ENCODE measurements around the gene BNIP5. TPM values are rescaled to one million over a fixed set of nuclear protein-coding genes. Genes with fewer than 3 reads are reported as not detected.

Gene BNIP5
- total RNA-seq, 1 donor from 2014 or later, result not detected

DNA sequence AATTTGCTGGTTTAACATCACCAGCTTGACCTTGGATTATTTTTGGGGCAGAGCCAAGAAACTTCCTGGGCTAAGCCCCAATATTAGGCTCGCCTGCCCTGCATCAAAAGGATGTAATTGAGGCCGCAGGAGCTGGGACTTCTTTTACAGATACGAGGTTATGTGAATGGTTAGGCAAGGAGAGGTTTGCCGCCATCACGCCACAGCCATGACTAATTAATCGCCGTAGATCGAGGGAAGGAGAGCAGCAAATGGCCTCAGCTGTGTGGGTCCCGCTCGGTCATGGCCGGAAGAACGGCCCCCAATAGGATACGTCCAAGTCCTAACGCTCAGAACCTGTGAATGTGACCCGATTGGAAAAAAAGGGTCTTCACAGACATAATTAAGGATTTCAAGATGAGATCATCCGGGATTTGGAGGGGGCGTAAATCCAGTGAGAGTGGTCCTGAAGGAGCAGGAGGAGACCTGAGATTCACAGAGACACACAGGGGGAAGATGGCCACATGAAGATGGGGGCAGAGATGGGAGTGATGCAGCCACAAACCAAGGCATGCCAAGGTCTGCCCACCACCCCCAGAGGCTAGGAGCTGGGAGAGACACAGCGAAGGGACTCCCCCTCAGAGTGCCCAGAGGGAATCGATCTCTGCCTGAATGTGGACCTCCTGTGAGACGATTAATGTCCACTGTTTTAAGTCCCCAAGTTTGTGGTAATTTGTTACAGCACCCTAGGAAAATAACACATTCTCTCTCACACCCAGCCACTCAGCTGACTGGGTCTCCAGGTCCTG, 10.0 kb upstream of the BNIP5 start:
- no peak overlapping the region for H3K4me3 Mint-ChIP-seq (ENCODE audit: unreplicated experiment)
- H3K9me3 Mint-ChIP-seq (ENCODE audit: low read depth), result no peaks in the 10 kb centered on the region
- H3K27me3 Mint-ChIP-seq (ENCODE audit: low read depth), result peaks cover 5% of the 10 kb centered on the region
- DNase-seq (ENCODE audit: low spot score), result no peak
- no peak for TF ChIP-seq CTCF (IDR thresholded peaks at IDR 0.05)
- H3K36me3 Mint-ChIP-seq (ENCODE audit: low read depth), result peaks cover 4% of the 10 kb centered on the region
- no peak overlapping the region for H3K27ac Mint-ChIP-seq (ENCODE audit: unreplicated experiment)
- H3K4me1 Mint-ChIP-seq (ENCODE audit: low read depth), result peaks cover 19% of the 10 kb centered on the region

- TF ChIP-seq CTCF (IDR thresholded peaks at IDR 0.05), result no peak
- no peak overlapping the region for H3K27ac Mint-ChIP-seq (ENCODE audit: unreplicated experiment)
- H3K4me1 Mint-ChIP-seq (ENCODE audit: low read depth), result peaks cover 12% of the 10 kb centered on the region
- H3K4me3 Mint-ChIP-seq (ENCODE audit: unreplicated experiment), result no peak overlapping the region
- H3K36me3 Mint-ChIP-seq (ENCODE audit: low read depth), result peaks cover 4% of the 10 kb centered on the region
- H3K9me3 Mint-ChIP-seq (ENCODE audit: low read depth), result no peaks in the 10 kb centered on the region
- H3K27me3 Mint-ChIP-seq (ENCODE audit: low read depth), result peaks cover 6% of the 10 kb centered on the region
- DNase-seq (ENCODE audit: low spot score), result no peak
Measured at GRCh38 chr6:36345681-36346466, 9.2 kb upstream of the BNIP5 start.

GRCh38 chr6:36343109-36343680, 6.5 kb upstream of the BNIP5 start:
- Mint-ChIP-seq H3K4me3 (ENCODE audit: unreplicated experiment) (no peak overlapping the region), H3K4me1 (ENCODE audit: low read depth) (peaks cover 8% of the 10 kb centered on the region), H3K27me3 (ENCODE audit: low read depth) (peaks cover 24% of the 10 kb centered on the region), H3K9me3 (ENCODE audit: low read depth) (no peaks in the 10 kb centered on the region), H3K36me3 (ENCODE audit: low read depth) (peaks cover 4% of the 10 kb centered on the region), H3K27ac (ENCODE audit: unreplicated experiment) (no peak overlapping the region)
- no peak for TF ChIP-seq CTCF (IDR thresholded peaks at IDR 0.05)
- no peak for DNase-seq (ENCODE audit: low spot score)

DNA sequence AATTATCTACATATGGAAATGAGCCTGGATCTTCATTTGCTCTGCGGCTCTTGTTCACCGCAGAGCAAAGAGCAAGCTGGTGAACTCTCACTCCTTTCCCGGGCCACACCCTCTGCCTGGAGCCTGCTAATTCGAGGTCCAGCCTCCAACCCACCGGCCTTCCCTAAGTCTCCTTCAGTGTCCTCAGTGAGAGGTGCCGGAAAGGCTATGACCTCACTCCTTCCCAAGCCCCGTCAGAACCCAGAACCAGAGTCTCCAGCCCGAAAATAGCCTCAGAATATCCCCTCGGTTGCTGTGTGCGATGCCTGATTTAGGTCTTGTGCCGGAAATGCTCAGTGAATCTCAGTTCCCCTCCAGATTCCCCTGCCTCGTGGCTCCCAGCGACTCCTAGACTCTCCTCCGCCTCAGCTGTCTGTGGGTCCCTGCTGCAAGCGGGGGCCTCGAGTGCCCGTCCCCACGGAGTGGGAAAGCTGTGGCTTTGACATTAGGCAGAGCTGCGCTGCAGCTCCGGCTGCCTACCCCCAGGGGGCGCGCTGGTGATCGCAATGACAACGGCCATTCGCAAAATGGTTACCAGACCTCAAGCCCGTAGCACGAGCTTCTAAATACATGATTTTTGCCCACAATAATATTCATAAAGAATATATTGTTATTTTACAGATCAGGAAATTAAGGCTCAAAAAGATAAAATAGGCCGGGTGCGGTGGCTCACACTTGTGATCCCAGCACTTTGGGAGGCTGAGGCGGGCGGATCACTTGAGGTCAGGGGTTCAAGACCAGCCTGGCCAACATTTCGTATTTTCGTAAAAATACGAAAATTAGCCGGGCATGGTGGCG, 4.1 kb upstream of the BNIP5 start:
- TF ChIP-seq CTCF (IDR thresholded peaks at IDR 0.05), result peak; percentile 98
- Mint-ChIP-seq H3K4me3 (ENCODE audit: unreplicated experiment) (peak overlapping the region; percentile 53), H3K27ac (ENCODE audit: unreplicated experiment) (no peak overlapping the region), H3K9me3 (ENCODE audit: low read depth) (no peaks in the 10 kb centered on the region), H3K36me3 (ENCODE audit: low read depth) (peaks cover 4% of the 10 kb centered on the region), H3K4me1 (ENCODE audit: low read depth) (peaks cover 5% of the 10 kb centered on the region), H3K27me3 (ENCODE audit: low read depth) (peaks cover 39% of the 10 kb centered on the region)
- no peak for DNase-seq (ENCODE audit: low spot score)

- Mint-ChIP-seq H3K27me3 (ENCODE audit: low read depth) (peaks cover 45% of the 10 kb centered on the region), H3K27ac (ENCODE audit: unreplicated experiment) (no peak overlapping the region), H3K4me3 (ENCODE audit: unreplicated experiment) (no peak overlapping the region), H3K4me1 (ENCODE audit: low read depth) (peaks cover 5% of the 10 kb centered on the region), H3K36me3 (ENCODE audit: low read depth) (peaks cover 4% of the 10 kb centered on the region), H3K9me3 (ENCODE audit: low read depth) (no peaks in the 10 kb centered on the region)
- no peak for TF ChIP-seq CTCF (IDR thresholded peaks at IDR 0.05)
- no peak for DNase-seq (ENCODE audit: low spot score)
Measured at GRCh38 chr6:36340306-36340617, 3.6 kb upstream of the BNIP5 start.
